ENCODE results near the gene SLC9A5. TPM values are rescaled to one million over a fixed set of nuclear protein-coding genes. Genes with fewer than 3 reads are reported as not detected.

The SLC9A5 gene
- total and polyA plus RNA-seq, 4 donors: 0.05 to 0.25 (median 0.09) TPM; not detected in 1

DNA sequence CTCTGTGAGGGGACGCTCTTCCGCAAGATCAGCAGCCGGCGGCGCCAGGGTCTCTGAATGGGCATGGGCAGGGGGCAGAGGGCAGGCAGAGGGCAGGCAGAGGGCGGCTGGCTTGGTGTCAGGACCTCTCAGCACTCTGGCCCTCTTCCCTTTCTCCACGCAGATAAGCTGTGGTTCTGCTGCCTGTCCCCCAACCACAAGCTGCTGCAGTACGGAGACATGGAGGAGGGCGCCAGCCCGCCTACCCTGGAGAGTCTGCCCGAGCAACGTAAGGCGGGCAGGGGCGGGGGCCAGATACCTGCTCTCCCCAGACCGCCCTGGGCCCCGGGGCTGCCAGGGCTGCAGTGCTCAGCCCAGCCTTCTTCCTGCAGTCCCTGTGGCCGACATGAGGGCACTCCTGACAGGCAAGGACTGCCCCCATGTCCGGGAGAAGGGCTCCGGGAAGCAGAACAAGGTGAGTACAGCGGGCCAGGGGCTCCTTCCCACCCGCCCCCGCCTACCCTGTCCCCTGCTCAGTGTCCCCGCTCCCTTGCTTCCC, 45.8 kb upstream of the SLC9A5 start:
- TF ChIP-seq EGR1 (IDR thresholded peaks at IDR 0.05; ENCODE audit: low read depth in 2 of 2) (no peak), FOXA1 (IDR thresholded peaks at IDR 0.05) (no peak), FOXA2 (IDR thresholded peaks at IDR 0.05) (no peak), SP1 (IDR thresholded peaks at IDR 0.05) (no peak), TAF1 (conservative IDR thresholded peaks at IDR 0.05) (no peak), NR2F2 (IDR thresholded peaks at IDR 0.05) (no peak), GABPA (IDR thresholded peaks at IDR 0.05 in 1 of 2, conservative IDR thresholded peaks at IDR 0.05 in 1 of 2) (no peak), RXRA (IDR thresholded peaks at IDR 0.05) (no peak), YY1 (IDR thresholded peaks at IDR 0.05) (no peak), JUND (IDR thresholded peaks at IDR 0.05) (no peak), RAD21 (IDR thresholded peaks at IDR 0.05) (no peak), HNF4G (IDR thresholded peaks at IDR 0.05) (no peak)
- TF ChIP-seq, protein P1, sequence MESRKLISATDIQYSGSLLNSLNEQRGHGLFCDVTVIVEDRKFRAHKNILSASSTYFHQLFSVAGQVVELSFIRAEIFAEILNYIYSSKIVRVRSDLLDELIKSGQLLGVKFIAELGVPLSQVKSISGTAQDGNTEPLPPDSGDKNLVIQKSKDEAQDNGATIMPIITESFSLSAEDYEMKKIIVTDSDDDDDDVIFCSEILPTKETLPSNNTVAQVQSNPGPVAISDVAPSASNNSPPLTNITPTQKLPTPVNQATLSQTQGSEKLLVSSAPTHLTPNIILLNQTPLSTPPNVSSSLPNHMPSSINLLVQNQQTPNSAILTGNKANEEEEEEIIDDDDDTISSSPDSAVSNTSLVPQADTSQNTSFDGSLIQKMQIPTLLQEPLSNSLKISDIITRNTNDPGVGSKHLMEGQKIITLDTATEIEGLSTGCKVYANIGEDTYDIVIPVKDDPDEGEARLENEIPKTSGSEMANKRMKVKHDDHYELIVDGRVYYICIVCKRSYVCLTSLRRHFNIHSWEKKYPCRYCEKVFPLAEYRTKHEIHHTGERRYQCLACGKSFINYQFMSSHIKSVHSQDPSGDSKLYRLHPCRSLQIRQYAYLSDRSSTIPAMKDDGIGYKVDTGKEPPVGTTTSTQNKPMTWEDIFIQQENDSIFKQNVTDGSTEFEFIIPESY (IDR thresholded peaks at IDR 0.05): no peak
- TF ChIP-seq, protein P2, sequence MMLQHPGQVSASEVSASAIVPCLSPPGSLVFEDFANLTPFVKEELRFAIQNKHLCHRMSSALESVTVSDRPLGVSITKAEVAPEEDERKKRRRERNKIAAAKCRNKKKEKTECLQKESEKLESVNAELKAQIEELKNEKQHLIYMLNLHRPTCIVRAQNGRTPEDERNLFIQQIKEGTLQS (IDR thresholded peaks at IDR 0.05): no peak
- TF ChIP-seq, protein P3, sequence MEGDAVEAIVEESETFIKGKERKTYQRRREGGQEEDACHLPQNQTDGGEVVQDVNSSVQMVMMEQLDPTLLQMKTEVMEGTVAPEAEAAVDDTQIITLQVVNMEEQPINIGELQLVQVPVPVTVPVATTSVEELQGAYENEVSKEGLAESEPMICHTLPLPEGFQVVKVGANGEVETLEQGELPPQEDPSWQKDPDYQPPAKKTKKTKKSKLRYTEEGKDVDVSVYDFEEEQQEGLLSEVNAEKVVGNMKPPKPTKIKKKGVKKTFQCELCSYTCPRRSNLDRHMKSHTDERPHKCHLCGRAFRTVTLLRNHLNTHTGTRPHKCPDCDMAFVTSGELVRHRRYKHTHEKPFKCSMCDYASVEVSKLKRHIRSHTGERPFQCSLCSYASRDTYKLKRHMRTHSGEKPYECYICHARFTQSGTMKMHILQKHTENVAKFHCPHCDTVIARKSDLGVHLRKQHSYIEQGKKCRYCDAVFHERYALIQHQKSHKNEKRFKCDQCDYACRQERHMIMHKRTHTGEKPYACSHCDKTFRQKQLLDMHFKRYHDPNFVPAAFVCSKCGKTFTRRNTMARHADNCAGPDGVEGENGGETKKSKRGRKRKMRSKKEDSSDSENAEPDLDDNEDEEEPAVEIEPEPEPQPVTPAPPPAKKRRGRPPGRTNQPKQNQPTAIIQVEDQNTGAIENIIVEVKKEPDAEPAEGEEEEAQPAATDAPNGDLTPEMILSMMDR (IDR thresholded peaks at IDR 0.05; ENCODE audit: low read depth, low read length, missing input control): no peak
- TF ChIP-seq, protein P4, sequence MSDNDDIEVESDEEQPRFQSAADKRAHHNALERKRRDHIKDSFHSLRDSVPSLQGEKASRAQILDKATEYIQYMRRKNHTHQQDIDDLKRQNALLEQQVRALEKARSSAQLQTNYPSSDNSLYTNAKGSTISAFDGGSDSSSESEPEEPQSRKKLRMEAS (IDR thresholded peaks at IDR 0.05): no peak
- TF ChIP-seq, protein P5, sequence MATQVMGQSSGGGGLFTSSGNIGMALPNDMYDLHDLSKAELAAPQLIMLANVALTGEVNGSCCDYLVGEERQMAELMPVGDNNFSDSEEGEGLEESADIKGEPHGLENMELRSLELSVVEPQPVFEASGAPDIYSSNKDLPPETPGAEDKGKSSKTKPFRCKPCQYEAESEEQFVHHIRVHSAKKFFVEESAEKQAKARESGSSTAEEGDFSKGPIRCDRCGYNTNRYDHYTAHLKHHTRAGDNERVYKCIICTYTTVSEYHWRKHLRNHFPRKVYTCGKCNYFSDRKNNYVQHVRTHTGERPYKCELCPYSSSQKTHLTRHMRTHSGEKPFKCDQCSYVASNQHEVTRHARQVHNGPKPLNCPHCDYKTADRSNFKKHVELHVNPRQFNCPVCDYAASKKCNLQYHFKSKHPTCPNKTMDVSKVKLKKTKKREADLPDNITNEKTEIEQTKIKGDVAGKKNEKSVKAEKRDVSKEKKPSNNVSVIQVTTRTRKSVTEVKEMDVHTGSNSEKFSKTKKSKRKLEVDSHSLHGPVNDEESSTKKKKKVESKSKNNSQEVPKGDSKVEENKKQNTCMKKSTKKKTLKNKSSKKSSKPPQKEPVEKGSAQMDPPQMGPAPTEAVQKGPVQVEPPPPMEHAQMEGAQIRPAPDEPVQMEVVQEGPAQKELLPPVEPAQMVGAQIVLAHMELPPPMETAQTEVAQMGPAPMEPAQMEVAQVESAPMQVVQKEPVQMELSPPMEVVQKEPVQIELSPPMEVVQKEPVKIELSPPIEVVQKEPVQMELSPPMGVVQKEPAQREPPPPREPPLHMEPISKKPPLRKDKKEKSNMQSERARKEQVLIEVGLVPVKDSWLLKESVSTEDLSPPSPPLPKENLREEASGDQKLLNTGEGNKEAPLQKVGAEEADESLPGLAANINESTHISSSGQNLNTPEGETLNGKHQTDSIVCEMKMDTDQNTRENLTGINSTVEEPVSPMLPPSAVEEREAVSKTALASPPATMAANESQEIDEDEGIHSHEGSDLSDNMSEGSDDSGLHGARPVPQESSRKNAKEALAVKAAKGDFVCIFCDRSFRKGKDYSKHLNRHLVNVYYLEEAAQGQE (IDR thresholded peaks at IDR 0.05): no peak
- H3K4me3 ChIP-seq (ENCODE audit: low read depth in 1 of 3, low read length in 3 of 3): no peak overlapping the region
- H3K9me3 ChIP-seq (ENCODE audit: control insufficient read depth in 4 of 4, low read length in 3 of 4): no peaks in the 10 kb centered on the region
- H3K27ac ChIP-seq (ENCODE audit: low read depth in 1 of 2, low read length in 2 of 2): no peak overlapping the region
- WGBS: 95% methylated on average over 23 of the region's 23 CpGs
- H3K9ac ChIP-seq (ENCODE audit: low read depth in 1 of 2, low read length in 2 of 2): no peak overlapping the region
- DNase-seq (ENCODE audit: low spot score): no peak
- H3K36me3 ChIP-seq (ENCODE audit: control insufficient read depth in 4 of 4, insufficient read depth in 3 of 4, low read depth in 1 of 4, low read length in 3 of 4): peaks cover 2 to 30% (median 8%) of the 10 kb centered on the region in 4 donors
- peaks cover 2 to 19% (median 7%) of the 10 kb centered on the region in 4 donors for H3K4me1 ChIP-seq (ENCODE audit: control insufficient read depth in 4 of 4, insufficient read depth in 4 of 4, low read length in 3 of 4)
- no peaks in the 10 kb centered on the region for H3K27me3 ChIP-seq (ENCODE audit: control insufficient read depth in 4 of 4, insufficient read depth in 4 of 4, low read length in 3 of 4)
